HepG2 (cell line): Measurements from ENCODE around the gene C5orf34. TPM values are rescaled to one million over a fixed set of nuclear protein-coding genes. Genes with fewer than 3 reads are reported as not detected.

Source experiments
- AGO1 ChIP-seq: fragments of 200-400 bp; formaldehyde crosslinking; IDR thresholded peaks from 2 replicates; pipeline ENCODE4 v1.6.1; 2017; ENCODE audit warnings: mild to moderate bottlenecking, low read depth, low read length, moderate library complexity; ENCODE audit not compliant: poor library complexity, severe bottlenecking
- CHD2 ChIP-seq: IDR thresholded peaks from 2 replicates; pipeline ENCODE4 v1.6.1; 2011; ENCODE audit warnings: low read depth, low read length, improper control_type of control experiment
- GATA4 ChIP-seq: sonication (generic); IDR thresholded peaks from 2 replicates; pipeline ENCODE4 v1.6.1; 2016; ENCODE audit warnings: antibody characterized with exemption, low read depth, borderline replicate concordance
- KLF16 ChIP-seq, 2 experiments: sonication (generic) in 1 of 2; formaldehyde crosslinking in 1 of 2; IDR thresholded peaks; 2 replicates each; pipeline versions ENCODE4 v1.6.1 to v1.8.0; 2016 to 2023; ENCODE audit warnings: missing genetic modification reagents in 2 of 2, missing compliant biosample characterization in 1 of 2
- NKX3-1 ChIP-seq: sonication (generic); formaldehyde crosslinking; IDR thresholded peaks from 2 replicates; pipeline ENCODE4 v1.5.0; 2020; ENCODE audit warnings: missing genetic modification reagents
- SPEN ChIP-seq: sonication (generic); formaldehyde crosslinking; IDR thresholded peaks from 2 replicates; pipeline ENCODE4 v1.5.1; 2020; ENCODE audit warnings: low read depth, mild to moderate bottlenecking, missing genetic modification reagents
- ZFX ChIP-seq: sonication (generic); formaldehyde crosslinking; IDR thresholded peaks from 2 replicates; pipeline ENCODE4 v1.4.0; 2020; ENCODE audit warnings: mild to moderate bottlenecking, low read depth, missing genetic modification reagents, moderate library complexity
- ZMYM4 ChIP-seq: sonication (generic); formaldehyde crosslinking; IDR thresholded peaks from 2 replicates; pipeline ENCODE4 v1.8.1; 2023; ENCODE audit warnings: mild to moderate bottlenecking, missing genetic modification reagents
- ZNF263 ChIP-seq: sonication (generic); formaldehyde crosslinking; IDR thresholded peaks from 2 replicates; pipeline ENCODE4 v1.4.0; 2020; ENCODE audit warnings: missing genetic modification reagents
- ZNF441 ChIP-seq: sonication (generic); formaldehyde crosslinking; IDR thresholded peaks from 2 replicates; pipeline ENCODE4 v1.7.0; 2021; ENCODE audit warnings: missing genetic modification reagents, borderline replicate concordance
- ZNF558 ChIP-seq: sonication (generic); formaldehyde crosslinking; IDR thresholded peaks from 2 replicates; pipeline ENCODE4 v1.9.0; 2022; ENCODE audit warnings: mild to moderate bottlenecking, missing genetic modification reagents, borderline replicate concordance
- ZNF564 ChIP-seq: sonication (generic); formaldehyde crosslinking; IDR thresholded peaks from 2 replicates; pipeline ENCODE4 v1.8.1; 2023; ENCODE audit warnings: mild to moderate bottlenecking, missing genetic modification reagents
- ZNF670 ChIP-seq: sonication (generic); formaldehyde crosslinking; IDR thresholded peaks from 2 replicates; pipeline ENCODE4 v1.8.0; 2022; ENCODE audit warnings: mild to moderate bottlenecking, missing genetic modification reagents, borderline replicate concordance
- ZNF746 ChIP-seq: sonication (generic); formaldehyde crosslinking; IDR thresholded peaks from 2 replicates; pipeline ENCODE4 v1.8.0; 2022; ENCODE audit warnings: mild to moderate bottlenecking, missing genetic modification reagents
- polyA plus RNA-seq, 8 experiments: library from polyadenylated mRNA; depleted of rRNA in 3 of 8; stranded (reverse) in 7 of 8; unstranded in 1 of 8; fragments of >200 nt; fragmentation: Illumina TruSeq in 4 of 8; extraction: Trizol in 4 of 8; gene quantifications; 2 replicates each; pipeline versions ENCODE4 v1.2.1 to v1.2.3, GENCODE V29; 2011 to 2016; ENCODE audit warnings: low read depth in 4 of 8, missing spikeins in 1 of 8, mixed read lengths in 1 of 8; ENCODE audit not compliant: insufficient read depth in 1 of 8
- total RNA-seq, 5 experiments: library from RNA; depleted of rRNA; stranded (reverse); fragments of >200 nt; fragmentation: Illumina TruSeq; extraction: Trizol; gene quantifications; 2 replicates each; pipeline ENCODE4 v1.2.3, GENCODE V29; 2016; ENCODE audit warnings: low read depth in 1 of 5
- TF ChIP-seq, protein P1 (sequence below), 2 experiments: sonication (generic) in 1 of 2; formaldehyde crosslinking in 1 of 2; IDR thresholded peaks; 2 replicates each; pipeline versions ENCODE4 v1.4.0 to v1.6.1; 2018 to 2020; ENCODE audit warnings: missing genetic modification reagents in 2 of 2, borderline replicate concordance in 1 of 2, low read depth in 1 of 2, mild to moderate bottlenecking in 1 of 2, missing biosample characterization in 1 of 2
- TF ChIP-seq, protein P2 (sequence below): sonication (generic); formaldehyde crosslinking; IDR thresholded peaks from 2 replicates; pipeline ENCODE4 v1.5.0; 2020; ENCODE audit warnings: missing genetic modification reagents
- TF ChIP-seq, protein P3 (sequence below): sonication (generic); formaldehyde crosslinking; IDR thresholded peaks from 2 replicates; pipeline ENCODE4 v1.4.0; 2020; ENCODE audit warnings: missing genetic modification reagents
- TF ChIP-seq, protein P4 (sequence below): sonication (generic); formaldehyde crosslinking; IDR thresholded peaks from 2 replicates; pipeline ENCODE4 v1.9.0; 2022; ENCODE audit warnings: missing genetic modification reagents, mild to moderate bottlenecking, borderline replicate concordance
- TF ChIP-seq, protein P5 (sequence below): sonication (generic); formaldehyde crosslinking; IDR thresholded peaks from 2 replicates; pipeline ENCODE4 v1.5.0; 2020; ENCODE audit warnings: mild to moderate bottlenecking, missing genetic modification reagents, moderate library complexity

Gene C5orf34
- total and polyA plus RNA-seq, 2 of the 13 experiments (the other 11 are each of a cell fraction or from before 2014, with no cell fraction given), result 3.2 to 6.4 TPM

DNA sequence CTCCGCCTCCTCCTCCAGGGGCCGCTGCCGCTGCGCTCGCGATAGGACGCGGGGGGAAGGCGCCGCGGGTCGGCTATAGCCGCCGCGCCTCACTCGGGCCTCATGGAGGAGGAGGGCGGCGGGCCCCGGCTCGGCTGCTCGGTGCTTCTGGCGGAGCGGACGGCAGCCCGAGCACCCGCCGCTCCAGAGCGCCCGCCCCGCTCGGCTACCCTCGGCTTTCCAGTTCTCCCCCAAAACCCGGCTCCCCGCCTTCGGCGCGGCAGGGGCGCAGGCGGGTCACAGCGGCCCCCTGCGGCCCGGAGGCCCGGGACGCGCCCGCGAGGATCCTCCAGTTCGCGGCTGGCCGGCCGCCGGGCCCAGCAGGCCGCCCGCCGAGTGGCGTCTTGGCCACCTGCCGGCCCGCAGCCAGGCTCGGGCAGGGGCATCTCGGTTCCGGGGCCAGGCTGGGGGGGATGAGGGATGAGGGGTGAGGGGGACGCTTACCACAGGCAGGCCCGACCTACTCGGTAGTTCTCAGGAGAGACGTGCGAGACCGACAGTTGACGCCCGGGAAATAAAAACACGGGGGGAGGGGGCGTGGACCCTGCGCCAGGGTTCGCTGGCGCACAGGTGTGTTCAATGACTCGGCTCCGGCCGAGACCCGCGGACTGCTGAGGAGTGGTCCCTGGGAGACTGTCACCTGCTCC is 42.1 kb upstream of the C5orf34 start, which contains the start of gene PAIP1 (continued):
- TF ChIP-seq, protein P1, sequence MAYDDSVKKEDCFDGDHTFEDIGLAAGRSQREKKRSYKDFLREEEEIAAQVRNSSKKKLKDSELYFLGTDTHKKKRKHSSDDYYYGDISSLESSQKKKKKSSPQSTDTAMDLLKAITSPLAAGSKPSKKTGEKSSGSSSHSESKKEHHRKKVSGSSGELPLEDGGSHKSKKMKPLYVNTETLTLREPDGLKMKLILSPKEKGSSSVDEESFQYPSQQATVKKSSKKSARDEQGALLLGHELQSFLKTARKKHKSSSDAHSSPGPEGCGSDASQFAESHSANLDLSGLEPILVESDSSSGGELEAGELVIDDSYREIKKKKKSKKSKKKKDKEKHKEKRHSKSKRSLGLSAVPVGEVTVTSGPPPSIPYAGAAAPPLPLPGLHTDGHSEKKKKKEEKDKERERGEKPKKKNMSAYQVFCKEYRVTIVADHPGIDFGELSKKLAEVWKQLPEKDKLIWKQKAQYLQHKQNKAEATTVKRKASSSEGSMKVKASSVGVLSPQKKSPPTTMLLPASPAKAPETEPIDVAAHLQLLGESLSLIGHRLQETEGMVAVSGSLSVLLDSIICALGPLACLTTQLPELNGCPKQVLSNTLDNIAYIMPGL (CRISPR knock-in tag; IDR thresholded peaks at IDR 0.05; ENCODE audit: borderline replicate concordance in 1 of 2, low read depth in 1 of 2), result peak; percentile 68 to 95
- TF ChIP-seq GATA4 (no peak), ZFX (CRISPR knock-in tag) (peak; percentile 62; the same call in 1 of the 2 replicates), ZNF564 (CRISPR knock-in tag) (0 out of 2 replicates have a peak, but pooled peaks have one; percentile 28), ZNF263 (CRISPR knock-in tag) (peak; percentile 85), ZNF441 (CRISPR knock-in tag) (peak; percentile 59), ZNF746 (CRISPR knock-in tag) (no peak), AGO1 (peak; percentile 15), SPEN (peak; percentile 21; the same call in 1 of the 2 replicates), ZNF558 (CRISPR knock-in tag) (no peak), ZNF670 (peak; percentile 65; the same call in 1 of the 2 replicates), NKX3-1 (CRISPR knock-in tag) (0 out of 2 replicates have a peak, but pooled peaks have one; percentile 5), KLF16 (CRISPR knock-in tag; IDR thresholded peaks at IDR 0.05) (0 out of 4 replicates have a peak, but pooled peaks of 1 of the 2 experiments have one; percentile 44), CHD2 (peak; percentile 89), ZMYM4 (CRISPR knock-in tag) (peak; percentile 91)
- TF ChIP-seq, protein P2, sequence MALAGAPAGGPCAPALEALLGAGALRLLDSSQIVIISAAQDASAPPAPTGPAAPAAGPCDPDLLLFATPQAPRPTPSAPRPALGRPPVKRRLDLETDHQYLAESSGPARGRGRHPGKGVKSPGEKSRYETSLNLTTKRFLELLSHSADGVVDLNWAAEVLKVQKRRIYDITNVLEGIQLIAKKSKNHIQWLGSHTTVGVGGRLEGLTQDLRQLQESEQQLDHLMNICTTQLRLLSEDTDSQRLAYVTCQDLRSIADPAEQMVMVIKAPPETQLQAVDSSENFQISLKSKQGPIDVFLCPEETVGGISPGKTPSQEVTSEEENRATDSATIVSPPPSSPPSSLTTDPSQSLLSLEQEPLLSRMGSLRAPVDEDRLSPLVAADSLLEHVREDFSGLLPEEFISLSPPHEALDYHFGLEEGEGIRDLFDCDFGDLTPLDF (CRISPR knock-in tag), result peak; percentile 49; the same call in 1 of the 2 replicates
- TF ChIP-seq, protein P3, sequence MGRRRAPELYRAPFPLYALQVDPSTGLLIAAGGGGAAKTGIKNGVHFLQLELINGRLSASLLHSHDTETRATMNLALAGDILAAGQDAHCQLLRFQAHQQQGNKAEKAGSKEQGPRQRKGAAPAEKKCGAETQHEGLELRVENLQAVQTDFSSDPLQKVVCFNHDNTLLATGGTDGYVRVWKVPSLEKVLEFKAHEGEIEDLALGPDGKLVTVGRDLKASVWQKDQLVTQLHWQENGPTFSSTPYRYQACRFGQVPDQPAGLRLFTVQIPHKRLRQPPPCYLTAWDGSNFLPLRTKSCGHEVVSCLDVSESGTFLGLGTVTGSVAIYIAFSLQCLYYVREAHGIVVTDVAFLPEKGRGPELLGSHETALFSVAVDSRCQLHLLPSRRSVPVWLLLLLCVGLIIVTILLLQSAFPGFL (CRISPR knock-in tag), result 0 out of 2 replicates have a peak, but pooled peaks have one; percentile 50
- TF ChIP-seq, protein P4, sequence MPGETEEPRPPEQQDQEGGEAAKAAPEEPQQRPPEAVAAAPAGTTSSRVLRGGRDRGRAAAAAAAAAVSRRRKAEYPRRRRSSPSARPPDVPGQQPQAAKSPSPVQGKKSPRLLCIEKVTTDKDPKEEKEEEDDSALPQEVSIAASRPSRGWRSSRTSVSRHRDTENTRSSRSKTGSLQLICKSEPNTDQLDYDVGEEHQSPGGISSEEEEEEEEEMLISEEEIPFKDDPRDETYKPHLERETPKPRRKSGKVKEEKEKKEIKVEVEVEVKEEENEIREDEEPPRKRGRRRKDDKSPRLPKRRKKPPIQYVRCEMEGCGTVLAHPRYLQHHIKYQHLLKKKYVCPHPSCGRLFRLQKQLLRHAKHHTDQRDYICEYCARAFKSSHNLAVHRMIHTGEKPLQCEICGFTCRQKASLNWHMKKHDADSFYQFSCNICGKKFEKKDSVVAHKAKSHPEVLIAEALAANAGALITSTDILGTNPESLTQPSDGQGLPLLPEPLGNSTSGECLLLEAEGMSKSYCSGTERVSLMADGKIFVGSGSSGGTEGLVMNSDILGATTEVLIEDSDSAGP (CRISPR knock-in tag), result peak; percentile 75; the same call in 1 of the 2 replicates
- TF ChIP-seq, protein P5, sequence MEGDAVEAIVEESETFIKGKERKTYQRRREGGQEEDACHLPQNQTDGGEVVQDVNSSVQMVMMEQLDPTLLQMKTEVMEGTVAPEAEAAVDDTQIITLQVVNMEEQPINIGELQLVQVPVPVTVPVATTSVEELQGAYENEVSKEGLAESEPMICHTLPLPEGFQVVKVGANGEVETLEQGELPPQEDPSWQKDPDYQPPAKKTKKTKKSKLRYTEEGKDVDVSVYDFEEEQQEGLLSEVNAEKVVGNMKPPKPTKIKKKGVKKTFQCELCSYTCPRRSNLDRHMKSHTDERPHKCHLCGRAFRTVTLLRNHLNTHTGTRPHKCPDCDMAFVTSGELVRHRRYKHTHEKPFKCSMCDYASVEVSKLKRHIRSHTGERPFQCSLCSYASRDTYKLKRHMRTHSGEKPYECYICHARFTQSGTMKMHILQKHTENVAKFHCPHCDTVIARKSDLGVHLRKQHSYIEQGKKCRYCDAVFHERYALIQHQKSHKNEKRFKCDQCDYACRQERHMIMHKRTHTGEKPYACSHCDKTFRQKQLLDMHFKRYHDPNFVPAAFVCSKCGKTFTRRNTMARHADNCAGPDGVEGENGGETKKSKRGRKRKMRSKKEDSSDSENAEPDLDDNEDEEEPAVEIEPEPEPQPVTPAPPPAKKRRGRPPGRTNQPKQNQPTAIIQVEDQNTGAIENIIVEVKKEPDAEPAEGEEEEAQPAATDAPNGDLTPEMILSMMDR (CRISPR knock-in tag), result peak; percentile 51; the same call in 1 of the 2 replicates
